DOHH2 (cell line): ENCODE data around the gene CCDC197.

Experiments
- EZH2phosphoT487 ChIP-seq: fragments of 200-600 bp; sonication (generic); IDR thresholded peaks from 2 replicates; pipeline ENCODE4 v1.6.1; 2017; ENCODE audit warnings: borderline replicate concordance, mild to moderate bottlenecking, antibody characterized with exemption, low read length, moderate library complexity, mixed read lengths
- TF ChIP-seq, protein P1 (sequence below): fragments of 200-600 bp; sonication (generic); IDR thresholded peaks from one replicate; pipeline ENCODE4 v1.5.1; 2014; ENCODE audit warnings: antibody characterized with exemption, mild to moderate bottlenecking, low read depth, low read length; ENCODE audit not compliant: poor library complexity, severe bottlenecking

GRCh38 chr14:93967637-93968250 is 29.4 kb upstream of the CCDC197 start:
- TF ChIP-seq, protein P1, sequence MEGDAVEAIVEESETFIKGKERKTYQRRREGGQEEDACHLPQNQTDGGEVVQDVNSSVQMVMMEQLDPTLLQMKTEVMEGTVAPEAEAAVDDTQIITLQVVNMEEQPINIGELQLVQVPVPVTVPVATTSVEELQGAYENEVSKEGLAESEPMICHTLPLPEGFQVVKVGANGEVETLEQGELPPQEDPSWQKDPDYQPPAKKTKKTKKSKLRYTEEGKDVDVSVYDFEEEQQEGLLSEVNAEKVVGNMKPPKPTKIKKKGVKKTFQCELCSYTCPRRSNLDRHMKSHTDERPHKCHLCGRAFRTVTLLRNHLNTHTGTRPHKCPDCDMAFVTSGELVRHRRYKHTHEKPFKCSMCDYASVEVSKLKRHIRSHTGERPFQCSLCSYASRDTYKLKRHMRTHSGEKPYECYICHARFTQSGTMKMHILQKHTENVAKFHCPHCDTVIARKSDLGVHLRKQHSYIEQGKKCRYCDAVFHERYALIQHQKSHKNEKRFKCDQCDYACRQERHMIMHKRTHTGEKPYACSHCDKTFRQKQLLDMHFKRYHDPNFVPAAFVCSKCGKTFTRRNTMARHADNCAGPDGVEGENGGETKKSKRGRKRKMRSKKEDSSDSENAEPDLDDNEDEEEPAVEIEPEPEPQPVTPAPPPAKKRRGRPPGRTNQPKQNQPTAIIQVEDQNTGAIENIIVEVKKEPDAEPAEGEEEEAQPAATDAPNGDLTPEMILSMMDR = no peak
- TF ChIP-seq EZH2phosphoT487 = no peak
